ENCODE results near the gene FMNL2. TPM values are rescaled to one million over a fixed set of nuclear protein-coding genes. Genes with fewer than 3 reads are reported as not detected.
"Not testable (repeated sequence)": the region's sequence is repeated elsewhere in the genome, so short reads cannot be mapped to it uniquely, and the experiment has no call there.

FMNL2 gene
- total RNA-seq, 1 donor from 2014 or later, result 41.7 TPM

- Mint-ChIP-seq H3K27me3 (ENCODE audit: unreplicated experiment) (peaks cover 1% of the 10 kb centered on the region), H3K36me3 (ENCODE audit: low read depth, unreplicated experiment) (no peaks in the 10 kb centered on the region), H3K4me1 (ENCODE audit: unreplicated experiment) (no peaks in the 10 kb centered on the region), H3K4me3 (ENCODE audit: unreplicated experiment) (no peak overlapping the region), H3K9me3 (ENCODE audit: unreplicated experiment) (no peaks in the 10 kb centered on the region), H3K27ac (ENCODE audit: unreplicated experiment) (no peak overlapping the region)
- TF ChIP-seq, protein P1, sequence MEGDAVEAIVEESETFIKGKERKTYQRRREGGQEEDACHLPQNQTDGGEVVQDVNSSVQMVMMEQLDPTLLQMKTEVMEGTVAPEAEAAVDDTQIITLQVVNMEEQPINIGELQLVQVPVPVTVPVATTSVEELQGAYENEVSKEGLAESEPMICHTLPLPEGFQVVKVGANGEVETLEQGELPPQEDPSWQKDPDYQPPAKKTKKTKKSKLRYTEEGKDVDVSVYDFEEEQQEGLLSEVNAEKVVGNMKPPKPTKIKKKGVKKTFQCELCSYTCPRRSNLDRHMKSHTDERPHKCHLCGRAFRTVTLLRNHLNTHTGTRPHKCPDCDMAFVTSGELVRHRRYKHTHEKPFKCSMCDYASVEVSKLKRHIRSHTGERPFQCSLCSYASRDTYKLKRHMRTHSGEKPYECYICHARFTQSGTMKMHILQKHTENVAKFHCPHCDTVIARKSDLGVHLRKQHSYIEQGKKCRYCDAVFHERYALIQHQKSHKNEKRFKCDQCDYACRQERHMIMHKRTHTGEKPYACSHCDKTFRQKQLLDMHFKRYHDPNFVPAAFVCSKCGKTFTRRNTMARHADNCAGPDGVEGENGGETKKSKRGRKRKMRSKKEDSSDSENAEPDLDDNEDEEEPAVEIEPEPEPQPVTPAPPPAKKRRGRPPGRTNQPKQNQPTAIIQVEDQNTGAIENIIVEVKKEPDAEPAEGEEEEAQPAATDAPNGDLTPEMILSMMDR (IDR thresholded peaks at IDR 0.05; ENCODE audit: unreplicated experiment), result no peak
- no peak for DNase-seq (ENCODE audit: low spot score)
Measured at GRCh38 chr2:152319822-152320570, 15.0 kb upstream of the FMNL2 start.

GRCh38 chr2:152320814-152321213, 14.2 kb upstream of the FMNL2 start:
- H3K4me1 Mint-ChIP-seq (ENCODE audit: unreplicated experiment), result no peaks in the 10 kb centered on the region
- H3K36me3 Mint-ChIP-seq (ENCODE audit: low read depth, unreplicated experiment), result no peaks in the 10 kb centered on the region
- no peaks in the 10 kb centered on the region for H3K9me3 Mint-ChIP-seq (ENCODE audit: unreplicated experiment)
- no peak overlapping the region for H3K27ac Mint-ChIP-seq (ENCODE audit: unreplicated experiment)
- peaks cover 1% of the 10 kb centered on the region for H3K27me3 Mint-ChIP-seq (ENCODE audit: unreplicated experiment)
- TF ChIP-seq, protein P1 (IDR thresholded peaks at IDR 0.05; ENCODE audit: unreplicated experiment), result no peak
- no peak for DNase-seq (ENCODE audit: low spot score)
- no peak overlapping the region for H3K4me3 Mint-ChIP-seq (ENCODE audit: unreplicated experiment)

DNA sequence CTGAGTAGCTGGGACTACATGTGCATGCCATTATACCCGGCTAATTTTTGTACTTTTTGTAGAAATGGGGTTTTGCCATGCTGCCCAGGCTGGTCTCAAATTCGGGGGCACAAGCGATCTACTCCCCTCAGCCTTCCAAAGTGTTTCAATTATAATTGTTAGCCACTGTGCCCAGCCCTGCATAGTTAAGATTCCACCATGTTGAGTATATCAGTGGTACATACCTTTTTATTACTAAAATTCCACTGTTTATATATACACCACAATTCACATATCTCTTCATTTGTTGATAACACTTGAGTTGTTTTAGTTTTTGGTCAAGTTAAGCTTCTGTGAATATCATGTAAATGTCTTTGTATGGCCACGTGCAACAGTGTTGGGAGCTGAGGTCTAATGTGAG, 12.8 kb upstream of the FMNL2 start:
- Mint-ChIP-seq H3K27me3 (ENCODE audit: unreplicated experiment) (peaks cover 1% of the 10 kb centered on the region), H3K36me3 (ENCODE audit: low read depth, unreplicated experiment) (no peaks in the 10 kb centered on the region), H3K9me3 (ENCODE audit: unreplicated experiment) (no peaks in the 10 kb centered on the region), H3K27ac (ENCODE audit: unreplicated experiment) (no peak overlapping the region), H3K4me1 (ENCODE audit: unreplicated experiment) (no peaks in the 10 kb centered on the region), H3K4me3 (ENCODE audit: unreplicated experiment) (no peak overlapping the region)
- no peak for DNase-seq (ENCODE audit: low spot score)
- TF ChIP-seq, protein P1 (IDR thresholded peaks at IDR 0.05; ENCODE audit: unreplicated experiment), result no peak

- DNase-seq (ENCODE audit: low spot score); H3K36me3 Mint-ChIP-seq (ENCODE audit: low read depth, unreplicated experiment); H3K4me1 Mint-ChIP-seq (ENCODE audit: unreplicated experiment); H3K27ac Mint-ChIP-seq (ENCODE audit: unreplicated experiment); H3K4me3 Mint-ChIP-seq (ENCODE audit: unreplicated experiment); H3K27me3 Mint-ChIP-seq (ENCODE audit: unreplicated experiment); H3K9me3 Mint-ChIP-seq (ENCODE audit: unreplicated experiment): not testable (repeated sequence)
Measured at GRCh38 chr2:152325126-152325525, 9.8 kb upstream of the FMNL2 start.

DNA sequence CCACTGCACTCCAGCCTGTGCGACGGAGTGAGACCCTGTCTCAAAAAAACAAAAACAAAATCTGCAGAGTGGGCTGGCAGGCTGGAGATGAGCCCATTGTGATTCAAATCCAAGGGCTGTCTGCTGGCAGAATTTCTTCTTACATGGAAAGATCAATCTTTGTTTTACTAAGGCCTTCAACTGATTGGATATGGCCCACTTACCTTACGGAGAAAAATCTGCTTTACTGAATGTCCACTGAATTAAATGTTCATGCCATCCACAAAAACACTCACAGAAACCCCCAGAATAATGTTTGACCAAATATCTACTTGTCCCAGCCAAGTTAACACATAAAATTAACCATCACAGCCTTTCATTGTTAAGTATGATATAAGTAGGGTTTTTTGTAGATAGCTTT, 8.3 kb upstream of the FMNL2 start:
- Mint-ChIP-seq H3K27me3 (ENCODE audit: unreplicated experiment) (no peaks in the 10 kb centered on the region), H3K4me3 (ENCODE audit: unreplicated experiment) (no peak overlapping the region), H3K4me1 (ENCODE audit: unreplicated experiment) (no peaks in the 10 kb centered on the region), H3K27ac (ENCODE audit: unreplicated experiment) (no peak overlapping the region), H3K36me3 (ENCODE audit: low read depth, unreplicated experiment) (no peaks in the 10 kb centered on the region), H3K9me3 (ENCODE audit: unreplicated experiment) (no peaks in the 10 kb centered on the region)
- no peak for DNase-seq (ENCODE audit: low spot score)
- TF ChIP-seq, protein P1 (IDR thresholded peaks at IDR 0.05; ENCODE audit: unreplicated experiment), result no peak

All from endothelial cell (in vitro differentiated cells).